Activated CD8-positive, alpha-beta T cell treated with anti-CD3 and anti-CD28 coated beads for 36 hours (primary cell): ENCODE measurements around the gene CEACAM21. TPM values are rescaled to one million over a fixed set of nuclear protein-coding genes. Genes with fewer than 3 reads are reported as not detected.

Experiments used
- ATAC-seq: fragments of 200-7000 bp; cut with Tn5 transposase; one replicate; pipeline ENCODE4 v1.10.0; 2021; ENCODE audit warnings: mild to moderate bottlenecking, moderate library complexity
- CTCF ChIA-PET: fragments of 350-600 bp; sonication (Branson Sonifier 250); formaldehyde crosslinking; loops from one replicate; lab custom pipeline; 2021; ENCODE audit warnings: antibody characterized with exemption; lab: Charles Lee
- POLR2A ChIA-PET: fragments of 350-600 bp; sonication (Branson Sonifier 250); formaldehyde crosslinking; loops from one replicate; lab custom pipeline; 2021; ENCODE audit warnings: antibody characterized with exemption; lab: Charles Lee
- DNase-seq: peaks from one replicate; pipeline ENCODE4 v3.0.0-alpha.2; 2020
- H3K27ac Mint-ChIP-seq: one replicate; pipeline ENCODE4 v1.8.0; 2021; ENCODE audit warnings: mild to moderate bottlenecking, mixed read lengths
- H3K27me3 Mint-ChIP-seq: one replicate; pipeline ENCODE4 v1.8.0; 2021; ENCODE audit warnings: mixed read lengths
- H3K36me3 Mint-ChIP-seq: one replicate; pipeline ENCODE4 v1.8.0; 2021; ENCODE audit warnings: low read depth, mixed read lengths
- H3K4me1 Mint-ChIP-seq: one replicate; pipeline ENCODE4 v1.8.0; 2021; ENCODE audit warnings: low read depth, mixed read lengths
- H3K4me3 Mint-ChIP-seq: one replicate; pipeline ENCODE4 v1.8.0; 2021; ENCODE audit warnings: mild to moderate bottlenecking, moderate library complexity, mixed read lengths
- H3K9me3 Mint-ChIP-seq: one replicate; pipeline ENCODE4 v1.8.0; 2021; ENCODE audit warnings: mixed read lengths
- intact Hi-C: fragments of 100-400 bp; cut with micrococcal nuclease; formaldehyde crosslinking; loops from one replicate; pipeline ENCODE4 v1.10.0; 2022
- total RNA-seq, 2 experiments: library from RNA; stranded (reverse); gene quantifications; one replicate each; pipeline ENCODE4 v1.2.3, GENCODE V29; 2021
- TF ChIP-seq, protein P1 (sequence below): fragments of 200-600 bp; IDR thresholded peaks from one replicate; pipeline ENCODE4 v1.8.0; 2022; ENCODE audit warnings: antibody characterized with exemption, mild to moderate bottlenecking

Gene CEACAM21
- total RNA-seq, 2 experiments from 2014 or later: 17.7 to 19.8 TPM

DNA sequence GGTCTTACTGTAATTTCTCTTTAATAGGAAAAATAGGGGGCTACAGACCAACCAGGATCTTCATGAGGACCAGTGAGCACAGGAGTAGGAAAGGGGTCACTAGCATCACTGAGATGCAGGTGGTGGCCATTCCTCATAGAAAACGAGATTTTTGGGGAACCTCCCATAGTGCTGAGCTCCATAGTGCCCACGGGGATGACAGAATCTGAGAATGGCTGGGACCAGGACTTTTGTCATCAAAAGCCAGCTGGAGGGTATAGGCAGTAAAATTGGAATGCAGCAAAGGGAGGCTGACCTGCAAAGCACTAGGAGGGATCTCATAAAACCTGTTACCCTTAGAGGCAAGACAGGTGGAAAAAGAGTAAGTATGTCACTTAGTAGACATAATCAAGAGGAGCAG lies 28.4 kb upstream of the CEACAM21 start:
- ATAC-seq (no peak), DNase-seq (no peak)
- peaks cover 48% of the 10 kb centered on the region for H3K4me1 Mint-ChIP-seq
- no peak overlapping the region for H3K4me3 Mint-ChIP-seq
- intact Hi-C loops: no loop called here
- TF ChIP-seq, protein P1, sequence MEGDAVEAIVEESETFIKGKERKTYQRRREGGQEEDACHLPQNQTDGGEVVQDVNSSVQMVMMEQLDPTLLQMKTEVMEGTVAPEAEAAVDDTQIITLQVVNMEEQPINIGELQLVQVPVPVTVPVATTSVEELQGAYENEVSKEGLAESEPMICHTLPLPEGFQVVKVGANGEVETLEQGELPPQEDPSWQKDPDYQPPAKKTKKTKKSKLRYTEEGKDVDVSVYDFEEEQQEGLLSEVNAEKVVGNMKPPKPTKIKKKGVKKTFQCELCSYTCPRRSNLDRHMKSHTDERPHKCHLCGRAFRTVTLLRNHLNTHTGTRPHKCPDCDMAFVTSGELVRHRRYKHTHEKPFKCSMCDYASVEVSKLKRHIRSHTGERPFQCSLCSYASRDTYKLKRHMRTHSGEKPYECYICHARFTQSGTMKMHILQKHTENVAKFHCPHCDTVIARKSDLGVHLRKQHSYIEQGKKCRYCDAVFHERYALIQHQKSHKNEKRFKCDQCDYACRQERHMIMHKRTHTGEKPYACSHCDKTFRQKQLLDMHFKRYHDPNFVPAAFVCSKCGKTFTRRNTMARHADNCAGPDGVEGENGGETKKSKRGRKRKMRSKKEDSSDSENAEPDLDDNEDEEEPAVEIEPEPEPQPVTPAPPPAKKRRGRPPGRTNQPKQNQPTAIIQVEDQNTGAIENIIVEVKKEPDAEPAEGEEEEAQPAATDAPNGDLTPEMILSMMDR: no peak
- peaks cover 22% of the 10 kb centered on the region for H3K36me3 Mint-ChIP-seq
- no peaks in the 10 kb centered on the region for H3K9me3 Mint-ChIP-seq
- POLR2A ChIA-PET: interaction anchor here (1.0 to 4.9 kb wide), 7 partner anchors 7 to 28 kb away, joined by 3 to 26 read pairs (median 5); partner anchors contain the start of gene CEACAM21
- H3K27me3 Mint-ChIP-seq: no peaks in the 10 kb centered on the region
- CTCF ChIA-PET: interaction anchor here (0.8 to 4.9 kb wide), 4 partner anchors 16 to 100 kb away, joined by 3 to 38 read pairs (median 10); no protein-coding TSS in a partner anchor
- H3K27ac Mint-ChIP-seq: peak overlapping the region; percentile 71

GRCh38 chr19:41548047-41548446 lies 27.9 kb upstream of the CEACAM21 start:
- TF ChIP-seq, protein P1: no peak
- H3K4me3 Mint-ChIP-seq: peak overlapping the region; percentile 8
- peak overlapping the region; percentile 80 for H3K27ac Mint-ChIP-seq
- H3K27me3 Mint-ChIP-seq: no peaks in the 10 kb centered on the region
- ChIA-PET POLR2A (interaction anchor here (1.0 to 4.9 kb wide), 5 partner anchors 10 to 27 kb away, joined by 3 to 26 read pairs (median 3); partner anchors contain the start of gene CEACAM21), CTCF (interaction anchor here (0.8 to 4.9 kb wide), 7 partner anchors 12 to 100 kb away, joined by 3 to 38 read pairs (median 4); no protein-coding TSS in a partner anchor)
- H3K9me3 Mint-ChIP-seq: no peaks in the 10 kb centered on the region
- ATAC-seq: no peak
- H3K36me3 Mint-ChIP-seq: peaks cover 27% of the 10 kb centered on the region
- no peak for DNase-seq
- intact Hi-C loops: no loop called here
- peaks cover 48% of the 10 kb centered on the region for H3K4me1 Mint-ChIP-seq

GRCh38 chr19:41548954-41549688 lies 26.8 kb upstream of the CEACAM21 start:
- Mint-ChIP-seq H3K36me3 (peaks cover 36% of the 10 kb centered on the region), H3K27me3 (no peaks in the 10 kb centered on the region), H3K27ac (peak overlapping the region; percentile 96), H3K4me3 (peak overlapping the region; percentile 87), H3K9me3 (peaks cover 1% of the 10 kb centered on the region), H3K4me1 (peaks cover 47% of the 10 kb centered on the region)
- intact Hi-C loops: no loop called here
- ATAC-seq (peak; percentile 72), DNase-seq (peak; percentile 79)
- POLR2A ChIA-PET: interaction anchor here (1.0 to 4.9 kb wide), 6 partner anchors 9 to 18 kb away, joined by 4 to 26 read pairs (median 6); no protein-coding TSS in a partner anchor
- CTCF ChIA-PET: interaction anchor here (0.8 to 4.9 kb wide), 9 partner anchors 11 to 286 kb away, joined by 3 to 38 read pairs (median 4); partner anchors contain the start of gene DMAC2
- TF ChIP-seq, protein P1: no peak

DNA sequence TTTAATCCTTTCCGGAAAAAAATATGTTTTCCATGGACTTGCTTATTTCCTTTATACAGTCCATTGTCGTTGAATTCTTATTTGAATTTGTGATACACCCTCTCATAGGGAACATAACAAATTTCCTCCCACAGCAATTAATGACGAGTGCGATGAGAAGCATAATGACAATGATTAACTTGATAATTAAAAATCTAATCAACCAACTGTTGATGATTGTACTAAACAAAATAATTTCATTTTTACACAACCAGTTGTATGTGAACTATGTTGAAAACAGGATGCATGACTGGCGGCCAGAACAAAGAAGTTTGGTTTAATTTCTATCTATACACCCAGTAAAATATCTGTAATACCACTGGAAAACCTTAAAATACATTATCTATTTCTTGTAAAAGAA lies 26.1 kb upstream of the CEACAM21 start:
- Mint-ChIP-seq H3K36me3 (peaks cover 42% of the 10 kb centered on the region), H3K9me3 (peaks cover 2% of the 10 kb centered on the region), H3K27ac (peak overlapping the region; percentile 96), H3K4me3 (peak overlapping the region; percentile 87), H3K4me1 (peaks cover 45% of the 10 kb centered on the region), H3K27me3 (no peaks in the 10 kb centered on the region)
- DNase-seq (no peak), ATAC-seq (no peak)
- CTCF ChIA-PET: interaction anchor here (1.9 to 4.9 kb wide), 2 partner anchors 10 to 14 kb away, joined by 4 to 38 read pairs; no protein-coding TSS in a partner anchor
- POLR2A ChIA-PET: interaction anchor here (1.0 to 4.9 kb wide), 5 partner anchors 8 to 17 kb away, joined by 4 to 26 read pairs (median 7); no protein-coding TSS in a partner anchor
- TF ChIP-seq, protein P1: no peak
- intact Hi-C loops: no loop called here
